HepG2 (cell line): ENCODE measurements around the gene MFAP5. TPM values are rescaled to one million over a fixed set of nuclear protein-coding genes. Genes with fewer than 3 reads are reported as not detected.
"Not testable (repeated sequence)": the region's sequence is repeated elsewhere in the genome, so short reads cannot be mapped to it uniquely, and the experiment has no call there.

Source experiments
- ATAC-seq: fragments of 200-7000 bp; cut with Tn5 transposase; 3 replicates; pipeline ENCODE4 v1.9.1; 2020; ENCODE audit warnings: mild to moderate bottlenecking, moderate library complexity
- BruUV-seq: library from RNA; stranded (reverse); fragments of 400-500 nt; replicated peaks from 2 replicates; lab custom pipeline; 2021; lab: Mats Ljungman, UMichigan
- CTCF ChIA-PET: fragments of 300-600 bp; formaldehyde crosslinking; extraction: SDS; loops from one replicate; lab custom pipeline; 2021; ENCODE audit warnings: low total read pairs, inconsistent platforms, low intra/inter-chr PET ratio; lab: Yijun Ruan, JAX
- POLR2A ChIA-PET: fragments of 350-600 bp; sonication (Branson Sonifier 250); formaldehyde crosslinking; loops from one replicate; lab custom pipeline; 2020; ENCODE audit warnings: antibody characterized with exemption, inconsistent platforms; lab: Yijun Ruan, JAX
- DNase-seq: peaks from one replicate; pipeline ENCODE4 v3.0.0-alpha.2; 2015; ENCODE audit warnings: low spot score
- FAIRE-seq: peaks from 3 replicates; lab custom pipeline; 2011; peaks lifted over from hg19 to GRCh38; lab: Jason Lieb, UNC
- H2AFZ ChIP-seq: one replicate; pipeline ENCODE4 v1.6.1; 2011; ENCODE audit warnings: low read length, inconsistent platforms
- H3K27ac ChIP-seq: fragments of 300-600 bp; 3 replicates; pipeline ENCODE4 v1.8.0; 2011; ENCODE audit warnings: mixed run types, mild to moderate bottlenecking, mixed read lengths, low read length, inconsistent platforms; ENCODE audit not compliant: insufficient read depth; ENCODE audit errors: extremely low read length
- H3K27me3 ChIP-seq, 2 experiments: fragments of 200-600 bp in 1 of 2; 2 replicates in 1 of 2; 3 replicates in 1 of 2; pipeline versions ENCODE4 v1.6.0 to v1.8.0; 2011; ENCODE audit warnings: low read length in 2 of 2, mild to moderate bottlenecking in 2 of 2, moderate library complexity in 2 of 2, inconsistent platforms in 1 of 2; ENCODE audit not compliant: insufficient read depth in 2 of 2, control insufficient read depth in 1 of 2
- H3K36me3 ChIP-seq, 2 experiments: fragments of 200-600 bp in 1 of 2; replicated peaks in 1 of 2; 2 replicates in 1 of 2; 3 replicates in 1 of 2; pipeline versions ENCODE4 v1.5.1 to v1.8.0; 2011; ENCODE audit warnings: low read length in 2 of 2, inconsistent platforms in 1 of 2; ENCODE audit not compliant: insufficient read depth in 2 of 2, control insufficient read depth in 1 of 2
- H3K4me1 ChIP-seq: 2 replicates; pipeline ENCODE4 v1.5.1; 2012; ENCODE audit warnings: low read length, inconsistent platforms; ENCODE audit not compliant: insufficient read depth
- H3K4me2 ChIP-seq: 2 replicates; pipeline ENCODE4 v1.6.0; 2011; ENCODE audit warnings: low read depth, low read length, inconsistent platforms
- H3K4me3 ChIP-seq, 3 experiments: fragments of 200-600 bp in 1 of 3; sonication (generic), shearing (Covaris generic) in 1 of 3; replicated peaks in 1 of 3; 2 replicates each; pipeline ENCODE4 v1.5.1; 2011 to 2016; ENCODE audit warnings: low read length in 3 of 3, inconsistent platforms in 2 of 3, low read depth in 2 of 3, mild to moderate bottlenecking in 2 of 3, control low read depth in 1 of 3, mixed read lengths in 1 of 3; ENCODE audit not compliant: insufficient read depth in 1 of 3
- H3K79me2 ChIP-seq: one replicate; pipeline ENCODE4 v1.6.1; 2011; ENCODE audit warnings: low read length, inconsistent platforms; ENCODE audit not compliant: insufficient read depth
- H3K9ac ChIP-seq: 2 replicates; pipeline ENCODE4 v1.6.0; 2011; ENCODE audit warnings: mild to moderate bottlenecking, low read depth, low read length, inconsistent platforms; ENCODE audit not compliant: insufficient read depth
- H3K9me3 ChIP-seq: 2 replicates; pipeline ENCODE4 v1.5.1; 2012; ENCODE audit warnings: mild to moderate bottlenecking, low read length
- H4K20me1 ChIP-seq: 2 replicates; pipeline ENCODE4 v1.6.0; 2011; ENCODE audit warnings: inconsistent platforms, mild to moderate bottlenecking, low read length, moderate library complexity; ENCODE audit not compliant: insufficient read depth
- DNMT1 ChIP-seq: sonication (generic); formaldehyde crosslinking; IDR thresholded peaks from 2 replicates; pipeline ENCODE4 v1.5.1; 2020; ENCODE audit warnings: mild to moderate bottlenecking, missing genetic modification reagents
- IKZF1 ChIP-seq: fragments of 450-650 bp; IDR thresholded peaks from 2 replicates; pipeline ENCODE4 v1.7.1; 2016
- MAFF ChIP-seq: IDR thresholded peaks from 2 replicates; pipeline ENCODE4 v1.6.1; 2011; ENCODE audit warnings: low read depth, low read length, improper control_type of control experiment
- MAFK ChIP-seq, 2 experiments: IDR thresholded peaks in 1 of 2; conservative IDR thresholded peaks in 1 of 2; 2 replicates each; pipeline ENCODE4 v1.6.1; 2011; ENCODE audit warnings: improper control_type of control experiment in 2 of 2, low read length in 2 of 2
- MYC ChIP-seq: sonication (generic); formaldehyde crosslinking; IDR thresholded peaks from 2 replicates; pipeline ENCODE4 v1.9.0; 2021; ENCODE audit warnings: missing genetic modification reagents, borderline replicate concordance
- NR3C1 ChIP-seq: sonication (generic); formaldehyde crosslinking; IDR thresholded peaks from 2 replicates; pipeline ENCODE4 v1.4.0; 2020; ENCODE audit warnings: missing genetic modification reagents
- TBL1XR1 ChIP-seq: fragments of 150-350 bp; IDR thresholded peaks from 2 replicates; pipeline ENCODE4 v1.6.1; 2014; ENCODE audit warnings: borderline replicate concordance, low read length; ENCODE audit not compliant: partially characterized antibody
- ZNF331 ChIP-seq: sonication (generic); formaldehyde crosslinking; IDR thresholded peaks from 2 replicates; pipeline ENCODE4 v1.4.0; 2020; ENCODE audit warnings: missing genetic modification reagents
- ZSCAN31 ChIP-seq: sonication (generic); formaldehyde crosslinking; IDR thresholded peaks from 2 replicates; pipeline ENCODE4 v1.5.0; 2020; ENCODE audit warnings: low read depth, mild to moderate bottlenecking, missing genetic modification reagents
- WGBS: methylation state at CpG from one replicate; pipeline ENCODE4 v1.1.6; 2017; ENCODE audit warnings: low lambda C conversion rate; 5-methylcytosine and 5-hydroxymethylcytosine counted together
- in situ Hi-C: cut with HindIII; loops from 2 replicates; pipeline ENCODE4 v1.10.0; 2017; ENCODE audit warnings: low pct_unique_long_range_greater_than_20kb; ENCODE audit not compliant: extremely low pct_ligation_motif_present
- intact Hi-C: fragments of 100-400 bp; cut with micrococcal nuclease; formaldehyde crosslinking; loops from one replicate; pipeline ENCODE4 v1.10.0; 2022; ENCODE audit not compliant: unreplicated experiment
- polyA plus RNA-seq, 8 experiments: library from polyadenylated mRNA; depleted of rRNA in 3 of 8; stranded (reverse) in 7 of 8; unstranded in 1 of 8; fragments of >200 nt; fragmentation: Illumina TruSeq in 4 of 8; extraction: Trizol in 4 of 8; gene quantifications; 2 replicates each; pipeline versions ENCODE4 v1.2.1 to v1.2.3, GENCODE V29; 2011 to 2016; ENCODE audit warnings: low read depth in 4 of 8, missing spikeins in 1 of 8, mixed read lengths in 1 of 8; ENCODE audit not compliant: insufficient read depth in 1 of 8
- total RNA-seq, 5 experiments: library from RNA; depleted of rRNA; stranded (reverse); fragments of >200 nt; fragmentation: Illumina TruSeq; extraction: Trizol; gene quantifications; 2 replicates each; pipeline ENCODE4 v1.2.3, GENCODE V29; 2016; ENCODE audit warnings: low read depth in 1 of 5

Gene MFAP5
- total and polyA plus RNA-seq, 2 of the 13 experiments (the other 11 are each of a cell fraction or from before 2014, with no cell fraction given), result 0.07 TPM; not detected in 1

DNA sequence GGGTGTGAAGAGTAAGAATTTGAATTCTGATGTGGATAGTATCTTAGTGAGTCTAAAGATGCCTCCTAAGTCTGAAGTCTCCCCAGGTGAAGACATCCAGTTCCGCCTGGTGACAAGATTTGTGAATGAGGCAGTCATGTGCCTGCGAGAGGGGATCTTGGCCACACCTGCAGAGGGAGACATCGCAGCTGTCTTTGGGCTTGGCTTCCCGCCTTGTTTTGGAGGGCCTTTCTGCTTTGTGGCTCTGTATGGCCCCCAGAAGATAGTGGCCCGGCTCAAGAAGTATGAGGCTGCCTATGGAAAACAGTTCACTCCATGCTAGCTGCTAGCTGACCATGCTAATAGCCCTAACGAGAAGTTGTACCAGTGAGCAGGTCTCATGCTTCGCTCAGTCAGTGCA lies 25.4 kb downstream of the MFAP5 start:
- 5% methylated on average over 5 of the region's 7 CpGs for WGBS
- Histone ChIP-seq H3K9ac (no peak overlapping the region), H4K20me1 (no peaks in the 10 kb centered on the region), H3K27me3 (peaks cover 5 to 26% of the 10 kb centered on the region in 2 experiments; a peak in 4 of 5 replicates), H3K9me3 (no peaks in the 10 kb centered on the region), H2AFZ (no peak overlapping the region), H3K36me3 (no peaks in the 10 kb centered on the region; a peak in 1 of 5 replicates), H3K4me3 (no peak overlapping the region), H3K4me2 (no peak overlapping the region), H3K27ac (no peak overlapping the region), H3K4me1 (no peaks in the 10 kb centered on the region), H3K79me2 (no peaks in the 10 kb centered on the region)
- DNase-seq (no peak), FAIRE-seq (no peak), ATAC-seq (no peak)
- TF ChIP-seq IKZF1, result no peak
- TF ChIP-seq ZNF331 (CRISPR knock-in tag), result no peak
- TF ChIP-seq TBL1XR1, result no peak
- TF ChIP-seq ZSCAN31, result no peak
- no peak for TF ChIP-seq MYC (CRISPR knock-in tag)
- no peak for TF ChIP-seq NR3C1 (CRISPR knock-in tag)
- in situ Hi-C loops (no loop called here), intact Hi-C loops (no loop called here)
- ChIA-PET POLR2A (no interaction called here), CTCF (no interaction called here)
- BruUV-seq, result no TSS peak

DNA sequence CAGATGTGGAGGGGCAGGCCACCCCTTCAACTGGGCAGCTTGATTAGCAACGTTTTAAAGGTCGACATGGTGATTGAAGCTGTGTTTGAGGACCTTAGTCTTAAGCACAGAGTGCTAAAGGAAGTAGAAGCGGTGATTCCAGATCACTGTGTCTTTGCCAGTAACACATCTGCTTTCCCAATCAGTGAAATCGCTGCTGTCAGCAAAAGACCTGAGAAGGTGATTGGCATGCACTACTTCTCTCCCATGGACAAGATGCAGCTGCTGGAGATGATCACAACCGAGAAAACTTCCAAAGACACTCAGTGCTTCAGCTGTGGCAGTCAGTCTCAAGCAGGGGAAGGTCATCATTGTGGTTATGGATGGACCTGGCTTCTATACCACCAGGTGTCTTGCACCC lies 26.0 kb downstream of the MFAP5 start:
- ATAC-seq (no peak), DNase-seq (no peak), FAIRE-seq (no peak)
- no peaks in the 10 kb centered on the region for H4K20me1 ChIP-seq
- peaks cover 5 to 26% of the 10 kb centered on the region in 2 experiments; a peak in 4 of 5 replicates for H3K27me3 ChIP-seq
- 2% methylated on average over 5 of the region's 5 CpGs for WGBS
- H3K4me3 ChIP-seq, result no peak overlapping the region
- H3K4me1 ChIP-seq, result no peaks in the 10 kb centered on the region
- CTCF ChIA-PET, result no interaction called here
- H3K27ac ChIP-seq, result no peak overlapping the region
- in situ Hi-C loops, result no loop called here
- no peaks in the 10 kb centered on the region; a peak in 1 of 5 replicates for H3K36me3 ChIP-seq
- no TSS peak for BruUV-seq
- TF ChIP-seq DNMT1 (no peak), MAFK (conservative IDR thresholded peaks at IDR 0.05 in 1 of 2, IDR thresholded peaks at IDR 0.05 in 1 of 2; ENCODE audit: low read length in 2 of 2) (peak in 1 of 2 experiments; percentile 82; a peak in 2 of 4 replicates), MAFF (peak; percentile 45)
- POLR2A ChIA-PET, result no interaction called here
- no peaks in the 10 kb centered on the region for H3K9me3 ChIP-seq
- no peak overlapping the region for H3K9ac ChIP-seq
- H3K79me2 ChIP-seq, result no peaks in the 10 kb centered on the region
- intact Hi-C loops, result no loop called here
- H3K4me2 ChIP-seq, result no peak overlapping the region
- no peak overlapping the region for H2AFZ ChIP-seq

DNA sequence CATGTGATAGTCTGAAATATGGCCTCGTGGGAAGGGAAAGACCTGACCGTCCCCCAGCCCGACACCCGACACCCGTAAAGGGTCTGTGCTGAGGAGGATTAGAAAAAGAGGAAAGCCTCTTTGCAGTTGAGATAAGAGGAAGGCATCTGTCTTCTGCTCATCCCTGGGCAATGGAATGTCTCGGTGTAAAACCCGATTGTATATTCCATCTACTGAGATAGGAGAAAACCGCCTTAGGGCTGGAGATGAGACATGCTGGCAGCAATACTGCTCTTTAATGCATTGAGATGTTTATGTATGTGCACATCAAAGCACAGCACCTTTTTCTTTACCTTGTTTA lies 26.6 kb downstream of the MFAP5 start:
- BruUV-seq, intact Hi-C loops, H3K79me2 ChIP-seq, CTCF ChIA-PET, H3K27ac ChIP-seq, POLR2A ChIA-PET, FAIRE-seq, H4K20me1 ChIP-seq, H2AFZ ChIP-seq, H3K4me2 ChIP-seq, H3K4me1 ChIP-seq, H3K4me3 ChIP-seq, in situ Hi-C loops, H3K9me3 ChIP-seq, ATAC-seq, H3K36me3 ChIP-seq, DNase-seq, H3K9ac ChIP-seq: not testable (repeated sequence)
- peaks cover 5 to 26% of the 10 kb centered on the region in 2 experiments; a peak in 4 of 5 replicates for H3K27me3 ChIP-seq
- WGBS, result 9% methylated on average over 8 of the region's 8 CpGs
